ENCODE data around the gene IFT172. TPM values are rescaled to one million over a fixed set of nuclear protein-coding genes. Genes with fewer than 3 reads are reported as not detected.
"Not testable (repeated sequence)": the region's sequence is repeated elsewhere in the genome, so short reads cannot be mapped to it uniquely, and the experiment has no call there.

The IFT172 gene
- total RNA-seq (2014; rRNA removed; shearing (Covaris generic)) (9.9 and 19.9 TPM in 2 replicates), polyA plus RNA-seq (2016; fragmentation: Nextera tagmentation; extraction: Ambion mirVana) (8.1 and 8.6 TPM in 2 replicates)

GRCh38 chr2:27489498-27490397, at the start of gene IFT172:
Gene IFT172 (minus strand): TSS chr2:27489743. CDS start chr2:27489653, 90 bp downstream.
- Histone ChIP-seq H3K9me3 (ENCODE audit: low read depth) (no peaks in the 10 kb centered on the region), H3K27me3 (replicated peaks; ENCODE audit: insufficient read depth) (no peaks in the 10 kb centered on the region), H2AFZ (peak within 1 kb of the TSS; percentile 97), H3K4me3 (peak within 1 kb of the TSS; percentile 90), H3K36me3 (ENCODE audit: low read depth) (no peaks in the 10 kb centered on the region), H3F3A (ENCODE audit: insufficient read depth) (peaks cover 5% of the 10 kb centered on the region; the same call in 1 of the 2 replicates), H3K27ac (peak within 1 kb of the TSS; percentile 46), H3K79me2 (ENCODE audit: insufficient read depth) (peaks cover 18% of the 10 kb centered on the region), H3K4me2 (ENCODE audit: unreplicated experiment) (peak within 1 kb of the TSS; percentile 88), H3K9me2 (ENCODE audit: insufficient read depth) (no peaks in the 10 kb centered on the region), H3K9ac (peak within 1 kb of the TSS; percentile 85), H4K20me1 (ENCODE audit: insufficient read depth) (no peaks in the 10 kb centered on the region), H3K4me1 (ENCODE audit: insufficient read depth) (peaks cover 7% of the 10 kb centered on the region; the same call in 1 of the 2 replicates)
- DNase-seq = peak; percentile 100
- WGBS, 2 experiments (ENCODE audit: low coverage in 1 of 2, low lambda C conversion rate in 2 of 2, missing lambda C conversion rate in 2 of 2) = 5% methylated on average over 43 of the region's 43 CpGs
- no peak for TF ChIP-seq EZH2 (IDR thresholded peaks at IDR 0.05; ENCODE audit: insufficient read depth, poor library complexity, severe bottlenecking)
- TF ChIP-seq EZH2phosphoT487 (IDR thresholded peaks at IDR 0.05; ENCODE audit: insufficient read depth, low read depth) = no peak
- in situ Hi-C loops (cut with MboI) = no loop called here

- 42% methylated on average over 4 of the region's 6 CpGs; no CpG with 5 or more reads in 1 of the 2 experiments for WGBS, 2 experiments (ENCODE audit: low coverage in 1 of 2, low lambda C conversion rate in 2 of 2, missing lambda C conversion rate in 2 of 2)
- in situ Hi-C loops (cut with MboI); H2AFZ ChIP-seq: not testable (repeated sequence)
These were observed 49.4 kb upstream of the IFT172 start for GRCh38 chr2:27538839-27539450.

GRCh38 chr2:27537287-27537686, 47.7 kb upstream of the IFT172 start:
- Histone ChIP-seq H3K4me2 (ENCODE audit: unreplicated experiment) (no peak overlapping the region), H4K20me1 (ENCODE audit: insufficient read depth) (no peaks in the 10 kb centered on the region), H3K4me3 (no peak overlapping the region), H3K27ac (no peak overlapping the region), H3K27me3 (replicated peaks; ENCODE audit: insufficient read depth) (peaks cover 17% of the 10 kb centered on the region), H3K79me2 (ENCODE audit: insufficient read depth) (no peaks in the 10 kb centered on the region), H3K9me2 (ENCODE audit: insufficient read depth) (no peaks in the 10 kb centered on the region), H3K36me3 (ENCODE audit: low read depth) (no peaks in the 10 kb centered on the region), H3K9me3 (ENCODE audit: low read depth) (no peaks in the 10 kb centered on the region), H3K9ac (no peak overlapping the region), H3K4me1 (ENCODE audit: insufficient read depth) (no peaks in the 10 kb centered on the region), H3F3A (ENCODE audit: insufficient read depth) (no peaks in the 10 kb centered on the region), H2AFZ (no peak overlapping the region)
- no peak for TF ChIP-seq EZH2 (IDR thresholded peaks at IDR 0.05; ENCODE audit: insufficient read depth, poor library complexity, severe bottlenecking)
- TF ChIP-seq EZH2phosphoT487 (IDR thresholded peaks at IDR 0.05; ENCODE audit: insufficient read depth, low read depth) = no peak
- DNase-seq = no peak
- in situ Hi-C loops (cut with MboI) = no loop called here
- WGBS, 2 experiments (ENCODE audit: low coverage in 1 of 2, low lambda C conversion rate in 2 of 2, missing lambda C conversion rate in 2 of 2) = 62 to 67% methylated on average over 4 of the region's 4 CpGs

More at GRCh38 chr2:27538839-27539450, 49.4 kb upstream of the IFT172 start:
- not testable (repeated sequence) for H3K9me3 ChIP-seq (ENCODE audit: low read depth); DNase-seq; H3K36me3 ChIP-seq (ENCODE audit: low read depth); H3K4me1 ChIP-seq (ENCODE audit: insufficient read depth); H3K4me2 ChIP-seq (ENCODE audit: unreplicated experiment); H3K4me3 ChIP-seq; H3K9ac ChIP-seq; H3K27ac ChIP-seq; H4K20me1 ChIP-seq (ENCODE audit: insufficient read depth); H3K9me2 ChIP-seq (ENCODE audit: insufficient read depth); H3F3A ChIP-seq (ENCODE audit: insufficient read depth); H3K79me2 ChIP-seq (ENCODE audit: insufficient read depth)
- H3K27me3 ChIP-seq (replicated peaks; ENCODE audit: insufficient read depth) = peaks cover 17% of the 10 kb centered on the region

GRCh38 chr2:27531983-27532382, 42.4 kb upstream of the IFT172 start:
- peaks cover 5% of the 10 kb centered on the region; the same call in 1 of the 2 replicates for H3K4me1 ChIP-seq (ENCODE audit: insufficient read depth)
- no peak overlapping the region for H3K9ac ChIP-seq
- no peak for DNase-seq
- in situ Hi-C loops (cut with MboI) = no loop called here
- no peak overlapping the region for H3K4me2 ChIP-seq (ENCODE audit: unreplicated experiment)
- no peaks in the 10 kb centered on the region for H3K9me3 ChIP-seq (ENCODE audit: low read depth)
- no peak overlapping the region for H3K27ac ChIP-seq
- H3F3A ChIP-seq (ENCODE audit: insufficient read depth) = no peaks in the 10 kb centered on the region
- no peaks in the 10 kb centered on the region for H3K79me2 ChIP-seq (ENCODE audit: insufficient read depth)
- no peak for TF ChIP-seq EZH2phosphoT487 (IDR thresholded peaks at IDR 0.05; ENCODE audit: insufficient read depth, low read depth)
- TF ChIP-seq EZH2 (IDR thresholded peaks at IDR 0.05; ENCODE audit: insufficient read depth, poor library complexity, severe bottlenecking) = no peak
- H2AFZ ChIP-seq = no peak overlapping the region
- 74 to 88% methylated on average over 2 of the region's 2 CpGs for WGBS, 2 experiments (ENCODE audit: low coverage in 1 of 2, low lambda C conversion rate in 2 of 2, missing lambda C conversion rate in 2 of 2)
- H4K20me1 ChIP-seq (ENCODE audit: insufficient read depth) = no peaks in the 10 kb centered on the region
- no peaks in the 10 kb centered on the region for H3K9me2 ChIP-seq (ENCODE audit: insufficient read depth)
- H3K36me3 ChIP-seq (ENCODE audit: low read depth) = no peaks in the 10 kb centered on the region
- no peak overlapping the region for H3K4me3 ChIP-seq
- peaks cover 4% of the 10 kb centered on the region; the same call in 1 of the 2 replicates for H3K27me3 ChIP-seq (replicated peaks; ENCODE audit: insufficient read depth)
